Measurements from ENCODE around the gene MLX.

GRCh38 chr17:42584880-42585279 is 18.0 kb downstream of the MLX start:
- TF ChIP-seq MAFK (IDR thresholded peaks at IDR 0.05; ENCODE audit: low read depth, low read length) (no peak), CTCF (IDR thresholded peaks at IDR 0.05; ENCODE audit: control extremely low read depth in 1 of 3, insufficient read depth in 1 of 3, low read depth in 1 of 3, low read length in 3 of 3) (no peak), CREB1 (IDR thresholded peaks at IDR 0.05) (no peak), POLR2AphosphoS5 (IDR thresholded peaks at IDR 0.05; ENCODE audit: low read depth, low read length) (no peak), TCF12 (IDR thresholded peaks at IDR 0.05; ENCODE audit: low read depth, low read length) (no peak), CBX5 (IDR thresholded peaks at IDR 0.05; ENCODE audit: low read depth, low read length) (no peak), POU5F1 (IDR thresholded peaks at IDR 0.05; ENCODE audit: low read depth, low read length) (no peak), EZH2 (IDR thresholded peaks at IDR 0.05; ENCODE audit: low read depth, low read length, severe bottlenecking) (no peak), NANOG (IDR thresholded peaks at IDR 0.05; ENCODE audit: insufficient read depth, low read depth, low read length, poor library complexity, severe bottlenecking) (no peak), SP2 (IDR thresholded peaks at IDR 0.05; ENCODE audit: low read length) (no peak), KDM1A (IDR thresholded peaks at IDR 0.05; ENCODE audit: borderline replicate concordance, low read length) (no peak), CEBPB (IDR thresholded peaks at IDR 0.05; ENCODE audit: low read depth, low read length) (no peak), POLR2A (IDR thresholded peaks at IDR 0.05; ENCODE audit: control extremely low read depth in 1 of 2, low read depth in 2 of 2, low read length in 2 of 2) (no peak), SP1 (IDR thresholded peaks at IDR 0.05; ENCODE audit: low read depth, low read length) (no peak)
